KMS-11 (cell line): Measurements from ENCODE around the gene CHAT.

Experiments
- H2AFZ ChIP-seq: fragments of 200-600 bp; sonication (generic); 2 replicates; pipeline ENCODE4 v1.6.1; 2016; ENCODE audit warnings: antibody characterized with exemption, mixed run types, low read depth
- H3K27ac ChIP-seq: fragments of 200-600 bp; sonication (generic); 2 replicates; pipeline ENCODE4 v1.6.1; 2016; ENCODE audit warnings: mild to moderate bottlenecking, mixed run types
- H3K27me3 ChIP-seq: fragments of 200-600 bp; sonication (generic); 2 replicates; pipeline ENCODE4 v1.6.1; 2017; ENCODE audit warnings: mild to moderate bottlenecking, low read depth, mixed run types, moderate library complexity; ENCODE audit not compliant: insufficient read depth
- H3K36me3 ChIP-seq: fragments of 200-600 bp; sonication (generic); 2 replicates; pipeline ENCODE4 v1.6.1; 2017; ENCODE audit warnings: mild to moderate bottlenecking, mixed run types; ENCODE audit not compliant: insufficient read depth
- H3K4me1 ChIP-seq: fragments of 200-600 bp; sonication (generic); 2 replicates; pipeline ENCODE4 v1.6.1; 2016; ENCODE audit warnings: mild to moderate bottlenecking, low read depth, mixed run types; ENCODE audit not compliant: poor library complexity, severe bottlenecking
- H3K4me2 ChIP-seq: fragments of 200-600 bp; sonication (generic); 2 replicates; pipeline ENCODE4 v1.7.0; 2016; ENCODE audit warnings: mild to moderate bottlenecking, mixed run types
- H3K4me3 ChIP-seq: fragments of 200-600 bp; sonication (generic); IDR thresholded peaks from 2 replicates; pipeline ENCODE4 v1.6.1; 2017; ENCODE audit warnings: low read depth, low read length, mixed read lengths; ENCODE audit not compliant: insufficient read depth
- H3K79me2 ChIP-seq: fragments of 200-600 bp; sonication (generic); 2 replicates; pipeline ENCODE4 v1.6.1; 2016; ENCODE audit warnings: low read depth, mixed run types; ENCODE audit not compliant: insufficient read depth
- H3K9ac ChIP-seq: fragments of 200-600 bp; sonication (generic); 2 replicates; pipeline ENCODE4 v1.6.1; 2016; ENCODE audit warnings: mild to moderate bottlenecking, mixed run types
- H4K20me1 ChIP-seq: fragments of 200-600 bp; sonication (generic); 2 replicates; pipeline ENCODE4 v1.6.1; 2016; ENCODE audit warnings: mild to moderate bottlenecking, mixed run types; ENCODE audit not compliant: insufficient read depth
- TF ChIP-seq, protein P1 (sequence below): fragments of 200-600 bp; sonication (generic); conservative IDR thresholded peaks from 2 replicates; pipeline ENCODE4 v1.6.1; 2017; ENCODE audit warnings: low read depth, mild to moderate bottlenecking, antibody characterized with exemption, low read length, moderate library complexity, mixed read lengths

Gene CHAT

DNA sequence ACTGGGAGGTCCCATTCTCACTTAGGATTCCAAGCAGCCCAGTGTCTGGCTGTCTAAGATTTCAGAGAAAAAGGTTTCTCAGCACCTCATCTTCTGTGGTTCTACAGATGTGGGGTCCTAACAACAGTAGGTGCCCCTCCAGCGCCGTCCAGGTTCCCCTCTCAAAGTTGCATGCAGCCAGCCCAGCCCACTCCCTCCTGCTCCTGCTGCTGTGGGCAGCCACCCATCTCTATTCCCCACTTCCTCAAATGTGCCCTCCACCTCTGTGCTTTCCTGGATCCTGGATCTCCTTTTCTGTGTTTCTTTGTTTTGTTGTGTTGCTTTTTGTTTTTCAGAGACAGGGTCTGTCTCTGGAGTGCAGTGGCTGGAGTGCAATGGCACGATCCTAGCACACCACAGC lies 17.0 kb upstream of the CHAT start:
- Histone ChIP-seq H3K36me3 (no peaks in the 10 kb centered on the region), H3K27me3 (no peaks in the 10 kb centered on the region), H3K27ac (no peak overlapping the region), H4K20me1 (no peaks in the 10 kb centered on the region), H3K79me2 (no peaks in the 10 kb centered on the region), H3K4me2 (no peak overlapping the region), H3K4me3 (no peak overlapping the region), H3K9ac (no peak overlapping the region), H3K4me1 (no peaks in the 10 kb centered on the region), H2AFZ (no peak overlapping the region)
- TF ChIP-seq, protein P1, sequence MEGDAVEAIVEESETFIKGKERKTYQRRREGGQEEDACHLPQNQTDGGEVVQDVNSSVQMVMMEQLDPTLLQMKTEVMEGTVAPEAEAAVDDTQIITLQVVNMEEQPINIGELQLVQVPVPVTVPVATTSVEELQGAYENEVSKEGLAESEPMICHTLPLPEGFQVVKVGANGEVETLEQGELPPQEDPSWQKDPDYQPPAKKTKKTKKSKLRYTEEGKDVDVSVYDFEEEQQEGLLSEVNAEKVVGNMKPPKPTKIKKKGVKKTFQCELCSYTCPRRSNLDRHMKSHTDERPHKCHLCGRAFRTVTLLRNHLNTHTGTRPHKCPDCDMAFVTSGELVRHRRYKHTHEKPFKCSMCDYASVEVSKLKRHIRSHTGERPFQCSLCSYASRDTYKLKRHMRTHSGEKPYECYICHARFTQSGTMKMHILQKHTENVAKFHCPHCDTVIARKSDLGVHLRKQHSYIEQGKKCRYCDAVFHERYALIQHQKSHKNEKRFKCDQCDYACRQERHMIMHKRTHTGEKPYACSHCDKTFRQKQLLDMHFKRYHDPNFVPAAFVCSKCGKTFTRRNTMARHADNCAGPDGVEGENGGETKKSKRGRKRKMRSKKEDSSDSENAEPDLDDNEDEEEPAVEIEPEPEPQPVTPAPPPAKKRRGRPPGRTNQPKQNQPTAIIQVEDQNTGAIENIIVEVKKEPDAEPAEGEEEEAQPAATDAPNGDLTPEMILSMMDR: no peak

DNA sequence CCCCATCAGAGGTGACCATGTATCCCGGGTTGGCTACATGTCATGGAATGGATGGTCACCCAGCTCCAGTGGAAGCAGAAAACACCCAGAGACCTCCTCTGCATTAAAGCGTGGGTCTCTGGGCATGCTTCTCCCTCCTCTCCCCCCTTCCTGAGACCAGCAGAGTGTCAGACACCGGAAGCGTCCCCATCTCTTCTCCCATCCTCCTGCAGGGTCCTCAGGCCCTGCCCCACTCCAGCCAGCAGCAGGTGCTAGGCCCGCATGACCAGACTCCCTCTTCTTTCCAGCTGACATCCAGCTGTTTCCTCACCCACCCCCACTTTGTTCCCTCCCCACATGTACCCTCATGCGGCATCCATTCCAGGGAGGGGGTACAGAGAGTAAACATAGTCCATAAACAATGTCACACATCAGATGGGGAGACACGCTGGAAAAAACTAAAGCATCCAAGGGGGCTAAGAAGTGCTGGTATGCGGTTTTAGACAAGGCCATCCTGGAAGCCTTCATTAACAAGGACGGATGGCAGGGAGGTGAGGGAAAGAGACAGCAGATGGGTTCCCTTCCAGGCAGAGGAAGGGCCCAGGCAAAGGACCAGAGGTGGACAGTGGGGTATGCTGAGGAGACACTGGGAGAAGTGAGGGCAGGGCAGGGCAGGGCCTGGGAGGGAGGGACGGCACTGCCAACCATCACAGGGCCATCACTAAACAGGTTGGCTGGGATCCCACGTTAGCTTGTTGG lies 16.2 kb upstream of the CHAT start:
- Histone ChIP-seq H3K4me3 (no peak overlapping the region), H4K20me1 (no peaks in the 10 kb centered on the region), H3K27ac (no peak overlapping the region), H3K9ac (no peak overlapping the region), H2AFZ (no peak overlapping the region), H3K27me3 (no peaks in the 10 kb centered on the region), H3K4me2 (no peak overlapping the region), H3K79me2 (no peaks in the 10 kb centered on the region), H3K4me1 (no peaks in the 10 kb centered on the region), H3K36me3 (no peaks in the 10 kb centered on the region)
- TF ChIP-seq, protein P1: no peak

DNA sequence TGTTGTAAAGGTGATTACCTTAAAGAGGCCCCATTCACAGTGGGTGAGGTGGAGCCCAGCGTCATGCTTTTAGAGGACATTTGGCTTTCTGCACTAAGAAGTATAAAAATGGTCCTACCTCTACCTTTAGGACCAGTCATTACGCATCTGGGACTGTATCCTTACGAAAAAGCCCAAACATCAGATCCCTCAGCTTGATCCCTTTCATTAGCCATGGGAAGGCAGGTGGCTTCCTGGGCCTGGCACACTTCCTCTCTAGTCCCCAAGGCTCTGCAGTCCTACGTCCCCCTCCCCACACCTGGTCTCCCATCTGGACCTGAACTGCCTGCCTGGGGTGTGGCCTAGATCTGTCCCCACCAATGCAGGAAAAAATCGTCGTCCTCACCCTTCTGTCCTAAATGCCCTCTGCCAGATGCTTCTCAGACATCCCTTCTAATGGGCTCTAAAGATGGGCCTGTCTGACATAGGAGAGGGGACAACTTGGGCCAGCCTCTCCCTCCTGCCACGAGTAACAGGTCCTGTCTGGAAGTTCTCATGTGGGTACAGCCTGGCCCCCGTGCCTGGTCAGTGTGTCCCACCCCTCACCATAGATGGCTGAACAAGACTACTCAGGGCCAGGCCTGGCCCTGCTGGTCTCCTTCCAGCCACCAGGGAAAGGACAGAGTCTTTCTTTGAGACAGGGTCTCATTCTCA lies 15.5 kb upstream of the CHAT start:
- Histone ChIP-seq H3K79me2 (no peaks in the 10 kb centered on the region), H3K27me3 (no peaks in the 10 kb centered on the region), H3K4me2 (no peak overlapping the region), H3K9ac (no peak overlapping the region), H3K4me3 (no peak overlapping the region), H3K4me1 (no peaks in the 10 kb centered on the region), H3K36me3 (no peaks in the 10 kb centered on the region), H4K20me1 (no peaks in the 10 kb centered on the region), H2AFZ (no peak overlapping the region), H3K27ac (no peak overlapping the region)
- TF ChIP-seq, protein P1: no peak

DNA sequence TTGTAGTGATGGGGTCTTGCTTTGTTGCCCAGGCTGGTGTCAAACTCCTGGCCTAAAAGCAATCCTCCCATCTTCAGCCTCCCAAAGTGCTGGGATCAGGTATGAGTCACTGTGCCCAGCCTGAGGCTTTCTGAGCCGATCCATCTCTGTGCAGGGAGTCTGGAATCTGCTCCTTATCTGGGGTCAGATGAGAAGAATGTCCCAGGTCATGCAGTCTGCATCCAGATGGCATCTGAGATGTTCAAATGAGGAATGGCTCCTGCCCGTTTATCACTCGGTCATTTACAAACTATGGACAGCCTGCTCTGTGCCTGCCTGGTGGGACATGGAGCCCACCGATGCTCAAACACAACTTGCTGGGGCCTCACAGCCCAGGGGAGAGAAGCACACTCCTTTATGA lies 14.9 kb upstream of the CHAT start:
- no peaks in the 10 kb centered on the region for H3K4me1 ChIP-seq
- no peak overlapping the region for H2AFZ ChIP-seq
- no peaks in the 10 kb centered on the region for H3K36me3 ChIP-seq
- no peak overlapping the region for H3K4me3 ChIP-seq
- H4K20me1 ChIP-seq: no peaks in the 10 kb centered on the region
- H3K79me2 ChIP-seq: no peaks in the 10 kb centered on the region
- no peak overlapping the region for H3K27ac ChIP-seq
- TF ChIP-seq, protein P1: no peak
- H3K9ac ChIP-seq: no peak overlapping the region
- H3K27me3 ChIP-seq: no peaks in the 10 kb centered on the region
- no peak overlapping the region for H3K4me2 ChIP-seq
